Measurements from ENCODE around the gene RPSA. TPM values are rescaled to one million over a fixed set of nuclear protein-coding genes. Genes with fewer than 3 reads are reported as not detected.

RPSA gene
- total and polyA plus RNA-seq, 2 experiments from 2014 or later, result 1,591 to 1,827 TPM

DNA sequence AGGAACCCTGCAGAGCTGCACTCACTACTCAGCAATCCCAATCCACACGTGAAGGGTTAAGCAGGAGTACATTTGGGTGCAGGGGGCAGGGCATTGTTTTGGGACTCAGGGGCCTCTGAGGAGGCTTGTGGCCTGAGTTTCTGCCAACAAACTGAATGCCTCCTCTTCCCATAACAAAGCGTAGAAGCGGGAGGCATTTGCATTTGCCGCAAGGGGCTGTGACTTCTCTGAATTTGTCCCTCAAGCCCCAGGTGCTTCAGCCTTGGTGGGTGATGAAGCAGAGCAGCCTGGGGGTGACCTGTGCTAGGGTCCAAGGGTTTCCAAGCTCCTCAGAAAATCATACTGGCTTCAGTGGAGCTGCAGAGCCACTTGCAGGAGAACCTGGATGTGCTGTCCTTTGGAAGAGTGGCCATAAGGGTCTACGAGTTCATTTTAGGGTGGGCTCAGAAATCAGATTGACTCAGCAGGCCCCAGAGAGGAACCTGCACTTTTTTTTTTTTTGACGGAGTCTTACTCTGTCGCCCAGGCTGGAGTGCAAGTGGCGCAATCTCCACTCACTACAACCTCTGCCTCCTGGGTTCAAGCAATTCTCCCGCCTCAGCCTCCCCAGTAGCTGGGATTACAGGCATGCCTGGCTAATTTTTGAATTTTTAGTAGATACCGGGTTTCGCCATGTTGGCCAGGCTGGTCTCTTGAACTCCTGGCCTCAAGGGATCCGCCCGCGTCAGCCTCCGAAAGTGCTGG is 1.4 kb upstream of the RPSA start:
- Histone ChIP-seq H3K79me2 (replicated peaks; ENCODE audit: insufficient read depth) (peaks cover 36% of the 10 kb centered on the region), H3F3A (replicated peaks; ENCODE audit: low read depth) (peaks cover 38% of the 10 kb centered on the region), H3K4me1 (ENCODE audit: insufficient read depth) (peaks cover 44% of the 10 kb centered on the region), H2AFZ (no peak overlapping the region), H3K36me3 (ENCODE audit: insufficient read depth) (peaks cover 30% of the 10 kb centered on the region), H3K27me3 (ENCODE audit: insufficient read depth) (no peaks in the 10 kb centered on the region), H4K20me1 (replicated peaks; ENCODE audit: insufficient read depth) (peaks cover 27% of the 10 kb centered on the region), H3K27ac (ENCODE audit: low read depth) (peak overlapping the region; percentile 94), H3K9me2 (ENCODE audit: insufficient read depth) (no peaks in the 10 kb centered on the region), H3K4me3 (peak overlapping the region; percentile 44), H3K4me2 (peak overlapping the region; percentile 72)
- DNase-seq (ENCODE audit: low spot score), result peak; percentile 93
- TF ChIP-seq ZNF114 (CRISPR knock-in tag; IDR thresholded peaks at IDR 0.05), result no peak
- peak; percentile 70 for TF ChIP-seq POLR2AphosphoS5 (IDR thresholded peaks at IDR 0.05; ENCODE audit: low read depth)
- peak; percentile 85; the same call in 1 of the 2 replicates for TF ChIP-seq ZNF462 (CRISPR knock-in tag; IDR thresholded peaks at IDR 0.05)
- TF ChIP-seq NANOG (IDR thresholded peaks at IDR 0.05; ENCODE audit: borderline replicate concordance), result 0 out of 2 replicates have a peak, but pooled peaks have one; percentile 18
- peak overlapping the region; percentile 99 for H3K27ac Mint-ChIP-seq
- peak overlapping the region; percentile 96 for H3K4me3 Mint-ChIP-seq
- peaks cover 46% of the 10 kb centered on the region for H3K4me1 Mint-ChIP-seq
- H3K9me3 Mint-ChIP-seq, result peaks cover 3% of the 10 kb centered on the region; the same call in 2 of the 3 replicates
- peaks cover 28% of the 10 kb centered on the region for H3K27me3 Mint-ChIP-seq (ENCODE audit: insufficient read depth, low read depth, poor library complexity)
- ATAC-seq, result peak; percentile 68
- H3K36me3 Mint-ChIP-seq (ENCODE audit: low read depth), result peaks cover 48% of the 10 kb centered on the region
